ENCODE measurements around the gene IGFBPL1.

Gene IGFBPL1

DNA sequence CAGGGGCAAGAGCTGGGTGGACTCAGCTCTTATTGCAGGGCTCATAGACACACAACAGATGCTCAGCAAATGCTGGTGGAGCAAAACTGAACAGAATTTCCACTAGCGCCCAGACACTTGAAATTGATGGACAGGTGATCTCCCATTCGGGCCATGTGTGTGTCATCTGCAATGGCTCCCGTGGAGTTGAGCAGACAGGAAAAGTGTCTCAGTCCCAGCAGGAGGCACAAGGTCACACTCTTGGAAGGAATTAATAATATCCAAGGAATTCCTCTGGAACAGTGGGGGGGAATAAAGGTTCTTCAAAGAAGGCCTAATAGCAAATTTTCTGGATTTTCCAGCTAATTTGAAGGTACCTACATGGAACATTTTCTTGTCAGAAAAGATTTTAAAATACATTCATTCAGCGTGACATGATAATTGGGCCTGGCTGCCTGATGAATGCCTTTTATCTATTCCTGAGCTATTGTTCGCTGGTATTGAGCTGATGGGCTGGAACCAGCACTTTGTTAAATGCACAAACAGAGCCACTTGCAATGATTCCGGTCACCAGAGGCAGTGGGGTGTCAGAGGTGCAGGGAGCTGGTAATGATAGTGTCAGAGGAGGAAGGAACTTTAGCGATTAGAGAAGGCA lies 63.3 kb downstream of the IGFBPL1 start:
- H3K36me3 Mint-ChIP-seq (ENCODE audit: low read depth), result no peaks in the 10 kb centered on the region
- H3K4me3 Mint-ChIP-seq, result no peak overlapping the region
- no peaks in the 10 kb centered on the region for H3K9me3 Mint-ChIP-seq
- TF ChIP-seq CTCF (IDR thresholded peaks at IDR 0.05; ENCODE audit: unreplicated experiment in 3 of 3), result no peak
- H3K4me1 Mint-ChIP-seq, result peaks cover 56% of the 10 kb centered on the region
- H3K27ac Mint-ChIP-seq, result peak overlapping the region; percentile 13 to 76 (median 76)
- peaks cover 13% of the 10 kb centered on the region for H3K27me3 Mint-ChIP-seq (ENCODE audit: low read depth)

GRCh38 chr9:38359689-38360385 lies 64.4 kb downstream of the IGFBPL1 start:
- Mint-ChIP-seq H3K4me1 (peaks cover 56% of the 10 kb centered on the region), H3K27ac (peak overlapping the region; percentile 49 to 76 (median 76)), H3K36me3 (ENCODE audit: low read depth) (no peaks in the 10 kb centered on the region), H3K27me3 (ENCODE audit: low read depth) (peaks cover 16% of the 10 kb centered on the region), H3K4me3 (peak overlapping the region in 1 of 3 experiments; percentile 16), H3K9me3 (no peaks in the 10 kb centered on the region)
- TF ChIP-seq CTCF (IDR thresholded peaks at IDR 0.05; ENCODE audit: unreplicated experiment in 3 of 3), result no peak

GRCh38 chr9:38359297-38359653 lies 65.0 kb downstream of the IGFBPL1 start:
- no peak for TF ChIP-seq CTCF (IDR thresholded peaks at IDR 0.05; ENCODE audit: unreplicated experiment in 3 of 3)
- Mint-ChIP-seq H3K27ac (peak overlapping the region in 2 of 3 experiments; percentile 43 to 80), H3K4me3 (no peak overlapping the region), H3K27me3 (ENCODE audit: low read depth) (peaks cover 16% of the 10 kb centered on the region), H3K4me1 (peaks cover 56% of the 10 kb centered on the region), H3K9me3 (no peaks in the 10 kb centered on the region), H3K36me3 (ENCODE audit: low read depth) (no peaks in the 10 kb centered on the region)

GRCh38 chr9:38358390-38359296 lies 65.6 kb downstream of the IGFBPL1 start:
- peak overlapping the region in 2 of 3 experiments; percentile 43 to 80 for H3K27ac Mint-ChIP-seq
- TF ChIP-seq CTCF (IDR thresholded peaks at IDR 0.05; ENCODE audit: unreplicated experiment in 3 of 3), result no peak
- no peaks in the 10 kb centered on the region for H3K36me3 Mint-ChIP-seq (ENCODE audit: low read depth)
- no peak overlapping the region for H3K4me3 Mint-ChIP-seq
- H3K9me3 Mint-ChIP-seq, result no peaks in the 10 kb centered on the region
- H3K4me1 Mint-ChIP-seq, result peaks cover 56% of the 10 kb centered on the region
- peaks cover 16% of the 10 kb centered on the region for H3K27me3 Mint-ChIP-seq (ENCODE audit: low read depth)

DNA sequence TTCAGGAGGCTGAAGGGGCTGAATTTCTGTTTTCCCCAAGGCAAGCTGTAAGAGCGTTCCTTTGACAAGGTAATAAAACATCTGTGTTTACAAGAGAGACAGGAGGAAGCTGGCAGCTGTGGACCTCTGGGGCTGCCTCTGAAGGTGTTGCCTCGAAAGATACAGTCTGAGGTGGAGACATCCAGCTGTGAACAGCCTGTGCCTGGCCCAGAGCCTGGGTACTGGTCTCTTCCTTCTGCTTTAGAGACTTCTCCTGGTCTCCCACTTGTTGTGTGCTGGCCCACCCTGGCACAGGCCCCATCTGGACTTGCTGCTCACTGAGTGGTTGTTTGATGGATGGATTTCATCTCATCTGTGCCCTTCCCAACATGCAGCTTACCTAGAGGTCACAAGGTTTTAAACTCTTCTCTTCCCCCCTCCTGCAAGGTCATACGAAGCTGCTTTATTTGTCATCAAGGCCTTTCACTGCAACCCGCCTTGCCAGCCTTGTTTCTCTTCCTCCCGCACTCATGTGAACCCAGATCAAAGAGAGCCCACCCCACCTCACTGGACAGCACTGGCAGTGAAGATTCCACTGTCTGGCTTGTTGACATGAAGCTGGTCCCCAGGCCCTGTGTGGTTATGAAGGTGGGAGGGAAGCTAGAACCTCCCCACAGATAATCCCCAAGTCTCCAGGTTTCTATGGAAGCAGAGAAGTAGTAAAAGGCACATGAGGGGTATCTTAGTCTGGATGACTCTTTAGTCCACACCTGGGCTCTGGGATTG lies 66.7 kb downstream of the IGFBPL1 start:
- no peaks in the 10 kb centered on the region for H3K36me3 Mint-ChIP-seq (ENCODE audit: low read depth)
- no peaks in the 10 kb centered on the region for H3K9me3 Mint-ChIP-seq
- peaks cover 16% of the 10 kb centered on the region for H3K27me3 Mint-ChIP-seq (ENCODE audit: low read depth)
- peak overlapping the region in 1 of 3 experiments; percentile 8 for H3K27ac Mint-ChIP-seq
- TF ChIP-seq CTCF (IDR thresholded peaks at IDR 0.05; ENCODE audit: unreplicated experiment in 3 of 3), result no peak
- H3K4me1 Mint-ChIP-seq, result peaks cover 56% of the 10 kb centered on the region
- H3K4me3 Mint-ChIP-seq, result no peak overlapping the region
